ENCODE data around the gene ZNF483.
A peak's percentile ranks its signal among the peaks of the same experiment; 100 is the strongest.

The ZNF483 gene

DNA sequence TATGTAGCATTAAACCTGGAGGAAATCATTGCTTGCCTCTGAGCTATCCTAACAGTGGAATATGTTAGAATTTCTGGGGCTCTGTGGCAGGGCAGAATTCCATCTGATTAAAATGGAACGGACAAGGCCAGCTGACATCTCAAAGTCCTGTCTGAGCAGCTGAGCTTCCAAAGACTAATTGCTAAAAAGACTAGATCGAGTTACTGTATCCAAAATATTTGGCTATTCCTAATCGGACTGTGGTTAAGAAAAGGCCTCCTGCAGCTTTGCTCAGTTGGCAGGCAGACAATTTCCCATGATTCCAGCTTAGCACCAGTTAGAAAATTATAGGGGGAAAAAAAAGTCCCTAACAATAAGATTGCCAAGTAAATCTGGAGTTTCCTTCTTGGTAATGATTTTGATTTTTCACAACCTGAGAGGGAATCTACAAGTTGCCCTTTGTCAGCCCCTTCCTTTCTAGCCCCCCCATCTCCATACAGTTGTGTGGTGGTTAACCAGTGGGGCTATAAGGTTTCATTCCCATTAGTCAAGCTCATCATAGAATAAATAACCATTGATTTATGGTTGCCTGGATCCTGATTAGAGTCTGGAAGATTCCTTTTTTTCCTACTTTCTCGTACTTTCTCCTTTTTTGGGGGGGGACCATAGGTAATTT is 48.1 kb downstream of the ZNF483 start:
- no peak overlapping the region for H3K4me3 ChIP-seq (ENCODE audit: low read depth, low read length)
- no peak for DNase-seq (ENCODE audit: low read depth)
- TF ChIP-seq CTCF (IDR thresholded peaks at IDR 0.05; ENCODE audit: control insufficient read depth, extremely low read depth, insufficient read depth): no peak

DNA sequence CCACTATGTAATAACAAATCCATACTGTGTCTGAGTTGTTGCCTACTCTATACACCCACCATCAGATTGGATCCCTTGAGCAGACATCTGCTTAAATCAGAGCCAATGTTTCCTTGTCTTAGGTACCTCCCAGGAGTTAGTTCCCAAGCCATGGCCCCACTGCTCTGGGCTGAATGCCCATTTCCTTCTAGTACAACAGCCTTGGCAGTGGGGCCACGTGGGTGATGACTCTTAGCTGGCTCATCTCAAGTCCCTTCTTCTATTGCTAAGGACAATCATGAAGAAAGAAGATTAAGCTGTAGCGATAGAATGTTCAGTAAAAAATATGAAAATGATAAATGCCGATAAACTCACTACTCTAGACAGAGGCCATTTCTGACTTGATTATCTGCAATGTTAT is 57.9 kb downstream of the ZNF483 start:
- no peak for DNase-seq (ENCODE audit: low read depth)
- TF ChIP-seq CTCF (IDR thresholded peaks at IDR 0.05; ENCODE audit: control insufficient read depth, extremely low read depth, insufficient read depth): no peak
- no peak overlapping the region for H3K4me3 ChIP-seq (ENCODE audit: low read depth, low read length)

GRCh38 chr9:111586378-111586777 is 61.4 kb downstream of the ZNF483 start:
- TF ChIP-seq CTCF (IDR thresholded peaks at IDR 0.05; ENCODE audit: control insufficient read depth, extremely low read depth, insufficient read depth): no peak
- no peak for DNase-seq (ENCODE audit: low read depth)
- no peak overlapping the region for H3K4me3 ChIP-seq (ENCODE audit: low read depth, low read length)

- no peak for TF ChIP-seq CTCF (IDR thresholded peaks at IDR 0.05; ENCODE audit: control insufficient read depth, extremely low read depth, insufficient read depth)
- no peak overlapping the region for H3K4me3 ChIP-seq (ENCODE audit: low read depth, low read length)
- DNase-seq (ENCODE audit: low read depth): no peak
These were observed 63.9 kb downstream of the ZNF483 start for GRCh38 chr9:111588846-111589245.

GRCh38 chr9:111597852-111598732 is 73.1 kb downstream of the ZNF483 start:
- peak; percentile 69 for TF ChIP-seq CTCF (IDR thresholded peaks at IDR 0.05; ENCODE audit: control insufficient read depth, extremely low read depth, insufficient read depth)
- peak overlapping the region; percentile 67 for H3K4me3 ChIP-seq (ENCODE audit: low read depth, low read length)
- no peak for DNase-seq (ENCODE audit: low read depth)

DNA sequence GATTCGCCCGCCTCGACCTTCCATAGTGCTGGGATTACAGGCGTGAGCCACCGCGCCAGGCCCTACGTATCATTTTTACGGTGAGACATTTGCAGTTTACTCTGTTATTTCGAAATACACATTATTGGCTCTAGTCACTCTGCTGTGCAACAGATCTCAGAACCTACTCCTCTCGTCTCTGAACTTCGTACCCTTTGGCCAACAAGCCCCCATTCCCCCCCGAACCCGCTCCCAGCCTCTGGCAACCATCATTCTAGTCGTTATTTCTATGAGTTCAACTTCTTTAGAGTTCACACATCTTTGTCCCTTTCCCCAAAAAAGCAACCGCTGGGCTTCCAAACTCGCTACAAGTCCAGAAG is 73.7 kb downstream of the ZNF483 start:
- no peak for TF ChIP-seq CTCF (IDR thresholded peaks at IDR 0.05; ENCODE audit: control insufficient read depth, extremely low read depth, insufficient read depth)
- no peak for DNase-seq (ENCODE audit: low read depth)

More for the DNA sequence above, 73.7 kb downstream of the ZNF483 start:
- peak overlapping the region; percentile 67 for H3K4me3 ChIP-seq (ENCODE audit: low read depth, low read length)

Data from LNCaP clone FGC (cell line).